GM21381 (cell line): ENCODE measurements around the gene SORCS2.

Experiments
- ATAC-seq: cut with Tn5 transposase; IDR thresholded peaks from one replicate; pipeline ENCODE4 v1.9.1; 2021; ENCODE audit warnings: mild to moderate bottlenecking, moderate library complexity; ENCODE audit not compliant: unreplicated experiment

SORCS2 gene

GRCh38 chr4:7299010-7299907 lies 106.9 kb downstream of the SORCS2 start:
- no peak for ATAC-seq

DNA sequence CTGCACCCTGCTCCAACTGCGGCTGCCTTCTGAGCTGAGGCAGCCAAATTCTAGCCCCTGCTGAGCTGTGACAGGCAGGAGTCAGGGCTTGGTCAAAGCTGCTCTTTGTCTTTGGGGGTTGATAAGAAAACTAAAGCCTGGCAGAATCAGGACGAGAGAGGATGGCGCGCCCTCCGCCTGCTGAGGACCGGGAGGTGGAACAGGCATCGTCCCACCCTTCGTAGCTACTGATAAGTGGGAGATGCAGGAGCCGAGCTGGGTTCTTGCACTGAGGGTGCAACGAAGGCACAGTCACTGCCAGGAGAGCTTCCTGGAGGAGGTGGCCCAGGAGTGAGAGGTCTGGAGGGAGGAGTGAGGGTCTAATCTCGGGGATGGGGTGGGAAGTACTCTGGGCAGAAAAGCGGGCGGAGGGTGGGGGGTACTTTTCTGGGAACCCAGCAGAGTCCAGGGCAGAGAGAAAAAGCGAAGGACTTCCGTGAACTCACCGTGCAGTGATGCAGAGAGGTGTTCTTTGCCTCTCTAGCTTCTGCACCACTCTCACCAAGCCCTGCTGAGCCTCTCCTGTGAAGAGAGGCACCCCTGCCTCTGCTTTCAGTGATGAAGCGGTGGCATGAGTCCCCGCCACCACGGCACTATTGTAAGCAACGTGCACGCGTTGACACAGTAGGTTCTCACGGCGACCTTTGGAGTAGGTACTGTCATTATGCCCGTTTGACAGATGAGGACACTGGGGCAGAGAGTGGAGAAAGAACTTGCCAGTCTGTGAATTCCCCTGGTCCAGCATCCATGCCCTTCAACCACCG lies 107.8 kb downstream of the SORCS2 start:
- no peak for ATAC-seq

GRCh38 chr4:7300711-7301095 lies 108.4 kb downstream of the SORCS2 start:
- no peak for ATAC-seq

- no peak for ATAC-seq
These were observed 108.9 kb downstream of the SORCS2 start for GRCh38 chr4:7301126-7301785.

- ATAC-seq = no peak
These were observed 109.7 kb downstream of the SORCS2 start for GRCh38 chr4:7301846-7302630.

DNA sequence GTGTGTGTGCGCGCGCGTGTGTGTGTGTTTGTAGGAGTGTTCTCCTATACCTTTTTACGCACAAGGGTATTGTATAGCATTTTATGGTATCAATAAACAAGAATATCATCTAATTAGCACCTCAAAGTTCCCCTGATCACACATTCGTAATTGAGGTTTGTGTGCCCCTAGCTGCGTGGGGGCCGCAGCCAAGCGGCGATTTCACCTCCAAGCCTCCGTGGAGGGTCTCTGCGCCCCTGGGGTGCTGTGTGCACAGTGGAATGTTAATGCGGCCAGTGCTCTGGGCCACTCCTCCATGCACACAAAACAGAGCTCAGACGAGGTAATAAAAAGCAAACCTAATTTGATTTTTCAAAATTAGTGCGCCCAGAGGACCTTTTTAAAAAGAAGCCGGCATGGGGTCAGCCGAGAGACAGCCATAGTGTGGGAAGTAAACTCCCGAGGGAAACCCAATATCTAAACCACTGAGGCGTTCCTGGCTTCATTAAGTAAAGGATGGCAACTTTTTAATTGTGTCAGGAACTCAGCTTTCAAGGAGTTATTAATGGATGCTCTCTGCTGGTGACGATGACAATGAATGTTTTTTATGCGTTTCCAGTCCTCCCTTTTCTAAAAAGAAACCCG lies 110.6 kb downstream of the SORCS2 start:
- ATAC-seq = no peak

DNA sequence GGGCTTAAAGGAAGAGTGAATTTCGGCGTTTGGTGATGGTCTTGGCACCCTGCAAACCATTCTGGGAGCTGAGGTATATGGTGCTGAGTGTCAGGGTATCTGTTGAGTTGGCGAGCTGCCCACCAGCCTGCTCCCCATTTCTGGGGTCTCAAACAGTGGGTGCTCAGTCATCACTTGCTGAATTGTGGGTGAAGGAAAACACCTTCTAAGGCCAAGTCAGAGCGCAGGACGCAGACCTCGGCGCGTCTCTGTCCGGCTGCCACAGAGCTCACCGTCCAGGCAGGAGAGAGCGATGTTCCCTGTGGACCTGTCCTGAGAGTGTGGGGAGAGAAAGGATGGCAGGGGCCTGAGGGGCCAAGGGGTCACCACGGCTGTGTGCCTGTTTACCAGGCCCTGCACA lies 111.2 kb downstream of the SORCS2 start:
- ATAC-seq = no peak

DNA sequence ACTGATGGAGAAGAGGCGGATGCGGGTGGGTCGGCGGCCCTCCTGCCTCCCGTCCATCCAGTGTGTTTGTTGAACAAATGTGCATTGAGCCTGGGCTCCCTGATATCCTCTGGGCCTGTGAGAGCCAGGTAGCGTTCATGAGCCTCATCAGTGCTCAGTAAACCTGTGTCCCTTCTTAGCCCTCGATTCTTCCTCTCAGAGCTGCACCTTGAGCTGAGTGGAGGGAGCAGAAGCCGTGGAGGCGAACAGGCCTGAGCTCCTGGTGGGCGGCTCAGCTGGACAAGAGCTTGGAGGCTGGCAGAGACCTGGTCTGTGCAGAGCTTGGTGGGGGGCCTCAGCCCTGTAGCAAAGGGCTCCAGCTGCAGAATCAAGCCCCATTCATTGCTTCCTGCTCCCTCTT lies 112.1 kb downstream of the SORCS2 start:
- no peak for ATAC-seq

GRCh38 chr4:7306021-7306965 lies 114.0 kb downstream of the SORCS2 start:
- ATAC-seq = no peak

GRCh38 chr4:7306986-7307385 lies 114.6 kb downstream of the SORCS2 start:
- no peak for ATAC-seq

DNA sequence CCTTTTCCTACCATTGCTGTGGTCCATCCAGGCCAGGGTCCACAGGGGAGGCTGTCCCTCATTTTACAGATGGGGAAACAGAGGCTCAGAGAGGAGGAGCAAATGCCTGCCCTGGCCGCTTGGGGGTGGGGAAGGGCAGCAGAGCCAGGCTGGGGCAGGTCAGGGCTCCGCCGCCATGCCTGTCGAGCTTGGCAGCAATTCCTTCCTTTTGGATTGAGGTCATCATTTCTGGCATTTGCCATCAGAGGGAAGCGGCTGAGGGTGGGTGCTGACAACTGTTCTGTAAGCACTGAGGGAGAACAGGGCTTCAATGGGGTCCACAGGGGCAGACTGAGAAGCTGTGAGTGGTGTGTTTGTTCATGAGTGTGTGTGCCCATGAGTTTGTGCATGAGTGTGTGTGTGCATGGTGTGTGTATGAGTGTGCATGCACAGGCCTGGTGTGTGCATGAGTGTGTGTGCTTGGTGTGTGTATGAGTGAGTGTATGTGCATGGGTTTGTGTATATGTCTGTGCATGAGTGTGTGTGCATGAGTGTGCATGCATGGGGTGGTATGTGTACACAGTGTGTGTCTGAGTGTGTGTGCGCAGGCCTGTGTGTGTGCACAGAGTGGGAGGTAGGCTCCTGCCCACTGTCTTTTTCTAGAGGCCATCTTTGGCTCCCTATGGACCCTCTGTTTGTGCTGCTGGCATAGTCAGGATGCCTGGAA lies 115.2 kb downstream of the SORCS2 start:
- ATAC-seq = no peak

- ATAC-seq = no peak
These were observed 116.8 kb downstream of the SORCS2 start for GRCh38 chr4:7309181-7309580.

DNA sequence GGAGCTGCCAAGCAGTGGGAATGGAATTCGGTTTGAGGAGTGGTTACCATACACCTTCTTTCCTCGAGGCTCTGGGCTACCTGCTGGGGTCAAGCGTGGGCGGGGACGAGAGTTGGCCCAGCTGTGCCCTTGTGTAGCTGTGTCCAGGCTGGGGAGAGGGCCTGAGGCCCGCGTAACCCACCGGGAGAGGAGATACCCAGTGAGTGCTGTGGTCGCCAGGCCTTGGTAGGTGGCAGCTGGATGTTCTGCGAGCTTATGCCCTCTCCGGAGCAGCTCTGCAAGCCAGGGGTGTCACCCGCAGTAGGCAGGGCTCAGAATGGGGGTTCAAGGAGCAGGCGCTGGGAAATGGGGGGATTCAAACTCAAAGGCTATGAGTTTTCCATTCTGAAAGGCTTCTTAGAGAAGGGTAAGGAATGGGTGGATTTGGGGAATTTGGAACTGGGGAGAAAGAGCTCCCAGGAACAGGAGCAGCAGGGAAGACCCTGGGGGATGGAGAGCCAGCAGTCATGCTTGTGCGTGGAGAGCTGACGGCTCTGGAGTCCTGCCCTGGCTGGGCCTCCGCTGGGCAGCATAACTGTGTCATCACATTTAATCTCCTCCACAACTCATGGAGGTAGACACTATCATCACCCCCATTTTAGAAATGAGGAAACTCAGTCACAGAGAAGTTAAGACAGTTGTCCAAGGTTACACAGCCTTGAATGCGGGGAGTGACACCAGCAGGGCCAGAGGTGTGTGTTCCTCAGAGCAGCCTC lies 117.5 kb downstream of the SORCS2 start:
- ATAC-seq = no peak

- no peak for ATAC-seq
These were observed 118.1 kb downstream of the SORCS2 start for GRCh38 chr4:7310451-7310850.

- ATAC-seq = no peak
These were observed 118.9 kb downstream of the SORCS2 start for GRCh38 chr4:7311205-7311604.

DNA sequence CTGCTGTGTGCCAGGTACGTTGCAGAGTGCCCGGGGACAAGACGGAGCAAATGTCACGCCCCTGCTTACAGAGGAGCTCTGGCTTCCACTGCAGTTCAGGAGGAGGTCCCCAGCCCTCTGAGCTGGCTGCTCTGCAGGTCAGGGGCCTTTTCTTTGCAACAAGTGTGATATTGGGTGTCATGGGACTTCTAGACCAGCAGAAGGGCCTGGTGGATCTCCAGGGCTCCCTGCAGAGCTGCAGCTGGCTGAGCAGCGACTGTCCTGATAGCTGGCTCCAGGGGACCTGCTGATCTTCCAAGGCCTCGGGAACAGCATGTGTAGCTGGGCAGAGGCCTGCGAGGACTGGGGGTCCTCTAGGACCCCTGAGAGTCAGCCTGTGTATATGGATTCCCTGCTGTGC lies 120.4 kb downstream of the SORCS2 start:
- ATAC-seq = no peak

DNA sequence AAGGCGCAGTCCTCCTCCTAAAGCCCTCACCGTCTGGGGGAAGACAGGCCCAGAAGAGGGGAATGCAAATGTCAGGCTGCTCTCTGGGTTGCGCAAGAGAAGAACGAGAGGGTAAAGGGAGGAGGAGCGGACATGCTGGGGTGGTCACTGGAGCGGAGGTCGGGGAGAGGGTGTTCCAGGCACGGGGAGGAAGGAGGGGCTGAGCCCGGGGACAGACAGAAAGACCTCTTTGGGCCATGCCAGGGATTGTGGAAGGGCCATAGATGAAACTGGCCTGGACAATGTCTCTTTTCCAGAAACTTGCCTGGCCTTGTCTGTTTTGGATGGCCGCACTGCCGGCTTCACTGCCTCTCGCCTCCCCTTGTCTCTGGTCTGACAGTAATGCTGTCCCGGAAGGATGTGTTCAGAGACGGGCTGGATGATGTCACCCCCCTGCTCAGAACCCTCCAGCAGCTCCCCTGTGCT lies 121.0 kb downstream of the SORCS2 start:
- ATAC-seq = no peak

DNA sequence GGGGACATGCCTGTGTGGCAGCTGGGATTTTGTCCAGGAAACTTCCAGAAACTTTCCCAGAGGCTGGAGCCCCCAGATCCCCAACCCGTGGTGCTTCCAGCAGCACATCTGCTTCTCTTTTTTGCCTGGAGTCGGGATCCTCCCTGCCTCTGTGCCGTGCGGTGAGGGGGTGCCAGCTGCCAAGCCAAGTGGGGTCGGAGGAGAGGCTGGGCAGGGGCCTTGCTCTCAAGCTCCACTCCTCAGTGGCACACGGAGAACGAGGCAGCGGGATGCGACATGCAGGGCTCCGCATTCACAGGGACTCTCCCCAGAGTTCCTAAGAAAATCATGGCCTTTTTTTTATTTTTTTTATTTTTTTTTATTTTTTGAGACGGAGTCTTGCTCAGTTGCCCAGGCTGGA lies 121.7 kb downstream of the SORCS2 start:
- ATAC-seq = no peak
